HG03175 (cell line): ENCODE measurements around the gene FARP1.

Experiments
- ATAC-seq: cut with Tn5 transposase; IDR thresholded peaks from one replicate; pipeline ENCODE4 v1.9.1; 2021; ENCODE audit warnings: mild to moderate bottlenecking, moderate library complexity; ENCODE audit not compliant: unreplicated experiment

The FARP1 gene

GRCh38 chr13:98474292-98474691 lies 331.4 kb downstream of the FARP1 start:
- no peak for ATAC-seq

GRCh38 chr13:98474761-98475160 lies 331.9 kb downstream of the FARP1 start:
- no peak for ATAC-seq

GRCh38 chr13:98475522-98475921 lies 332.6 kb downstream of the FARP1 start:
- ATAC-seq, result no peak

- peak; percentile 38 for ATAC-seq
Measured at GRCh38 chr13:98476106-98476505, 333.2 kb downstream of the FARP1 start.

GRCh38 chr13:98476538-98476966 lies 333.7 kb downstream of the FARP1 start:
- peak; percentile 98 for ATAC-seq

GRCh38 chr13:98478189-98479129 lies 335.6 kb downstream of the FARP1 start:
- peak; percentile 35 for ATAC-seq

GRCh38 chr13:98479496-98480003 lies 336.7 kb downstream of the FARP1 start:
- ATAC-seq, result no peak

- no peak for ATAC-seq
Measured at GRCh38 chr13:98480915-98481877, 338.3 kb downstream of the FARP1 start.

- ATAC-seq, result no peak
Measured at GRCh38 chr13:98482476-98483444, 339.9 kb downstream of the FARP1 start.

- ATAC-seq, result no peak
Measured at GRCh38 chr13:98483601-98484288, 340.9 kb downstream of the FARP1 start.

- peak; percentile 45 for ATAC-seq
Measured at GRCh38 chr13:98484289-98485219, 341.7 kb downstream of the FARP1 start.

GRCh38 chr13:98485561-98485960 lies 342.7 kb downstream of the FARP1 start:
- no peak for ATAC-seq

GRCh38 chr13:98486412-98486811 lies 343.5 kb downstream of the FARP1 start:
- ATAC-seq, result no peak

GRCh38 chr13:98487016-98487415 lies 344.1 kb downstream of the FARP1 start:
- ATAC-seq, result no peak

- ATAC-seq, result peak; percentile 33
Measured at GRCh38 chr13:98487522-98487921, 344.6 kb downstream of the FARP1 start.

- peak; percentile 48 for ATAC-seq
Measured at GRCh38 chr13:98488736-98489135, 345.8 kb downstream of the FARP1 start.

- ATAC-seq, result no peak
Measured at GRCh38 chr13:98489446-98490194, 346.7 kb downstream of the FARP1 start.
